Tibial artery (tissue), 4 donors: ENCODE data around the gene SMIM33.
A peak's percentile ranks its signal among the peaks of the same experiment; 100 is the strongest.

ENCODE experiments used
- DNase-seq, 2 donors: peaks; one replicate each; pipeline ENCODE4 v3.0.0-alpha.2; 2019
- H3K27ac ChIP-seq, 2 donors: fragments of 200-600 bp; sonication (generic) in 1 of 2; 1 replicate in 1 of 2; 2 replicates in 1 of 2; pipeline ENCODE4 v1.5.1; 2018 to 2019; ENCODE audit warnings: mild to moderate bottlenecking in 1 of 2
- H3K27me3 ChIP-seq, 2 donors: fragments of 200-600 bp; sonication (generic) in 1 of 2; one replicate each; pipeline versions ENCODE4 v1.5.1 to v1.6.0; 2016 to 2019
- H3K36me3 ChIP-seq, 3 donors: fragments of 200-600 bp; sonication (generic) in 2 of 3; one replicate each; pipeline ENCODE4 v1.5.1; 2016 to 2019; ENCODE audit warnings: mild to moderate bottlenecking in 2 of 3
- H3K4me1 ChIP-seq, 4 donors: fragments of 200-600 bp; sonication (generic) in 2 of 4; 1 replicate in 3 of 4; 2 replicates in 1 of 4; pipeline ENCODE4 v1.5.1; 2016 to 2019
- H3K4me3 ChIP-seq, 2 donors: fragments of 200-600 bp; sonication (generic) in 1 of 2; 1 replicate in 1 of 2; 2 replicates in 1 of 2; pipeline ENCODE4 v1.5.1; 2018 to 2019; ENCODE audit warnings: mild to moderate bottlenecking in 2 of 2
- H3K9me3 ChIP-seq, 3 donors: fragments of 200-600 bp; sonication (generic) in 1 of 3; one replicate each; pipeline ENCODE4 v1.5.1; 2016 to 2019
- intact Hi-C: fragments of 100-400 bp; cut with DNase I; formaldehyde crosslinking; loops from one replicate; pipeline ENCODE4 v1.15.0; 2023; ENCODE audit warnings: low total_unique reads
- TF ChIP-seq, protein P1 (sequence below), 2 experiments: fragments of 200-600 bp in 1 of 2; fragments of 450-650 bp in 1 of 2; IDR thresholded peaks; one replicate each; pipeline ENCODE4 v1.5.1; 2017 to 2019; ENCODE audit warnings: antibody characterized with exemption in 2 of 2, mild to moderate bottlenecking in 1 of 2, moderate library complexity in 1 of 2

The SMIM33 gene

GRCh38 chr5:139445325-139446170 is 25.3 kb upstream of the SMIM33 start:
- TF ChIP-seq, protein P1, sequence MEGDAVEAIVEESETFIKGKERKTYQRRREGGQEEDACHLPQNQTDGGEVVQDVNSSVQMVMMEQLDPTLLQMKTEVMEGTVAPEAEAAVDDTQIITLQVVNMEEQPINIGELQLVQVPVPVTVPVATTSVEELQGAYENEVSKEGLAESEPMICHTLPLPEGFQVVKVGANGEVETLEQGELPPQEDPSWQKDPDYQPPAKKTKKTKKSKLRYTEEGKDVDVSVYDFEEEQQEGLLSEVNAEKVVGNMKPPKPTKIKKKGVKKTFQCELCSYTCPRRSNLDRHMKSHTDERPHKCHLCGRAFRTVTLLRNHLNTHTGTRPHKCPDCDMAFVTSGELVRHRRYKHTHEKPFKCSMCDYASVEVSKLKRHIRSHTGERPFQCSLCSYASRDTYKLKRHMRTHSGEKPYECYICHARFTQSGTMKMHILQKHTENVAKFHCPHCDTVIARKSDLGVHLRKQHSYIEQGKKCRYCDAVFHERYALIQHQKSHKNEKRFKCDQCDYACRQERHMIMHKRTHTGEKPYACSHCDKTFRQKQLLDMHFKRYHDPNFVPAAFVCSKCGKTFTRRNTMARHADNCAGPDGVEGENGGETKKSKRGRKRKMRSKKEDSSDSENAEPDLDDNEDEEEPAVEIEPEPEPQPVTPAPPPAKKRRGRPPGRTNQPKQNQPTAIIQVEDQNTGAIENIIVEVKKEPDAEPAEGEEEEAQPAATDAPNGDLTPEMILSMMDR (IDR thresholded peaks at IDR 0.05) = no peak
- no peak overlapping the region for H3K4me3 ChIP-seq
- intact Hi-C loops = no loop called here
- H3K27me3 ChIP-seq = no peaks in the 10 kb centered on the region
- no peaks in the 10 kb centered on the region for H3K36me3 ChIP-seq
- no peak overlapping the region for H3K27ac ChIP-seq
- DNase-seq = peak; percentile 8 to 19
- H3K9me3 ChIP-seq = no peaks in the 10 kb centered on the region
- peaks cover 0 to under 1% (median 0%) of the 10 kb centered on the region in 4 donors for H3K4me1 ChIP-seq

DNA sequence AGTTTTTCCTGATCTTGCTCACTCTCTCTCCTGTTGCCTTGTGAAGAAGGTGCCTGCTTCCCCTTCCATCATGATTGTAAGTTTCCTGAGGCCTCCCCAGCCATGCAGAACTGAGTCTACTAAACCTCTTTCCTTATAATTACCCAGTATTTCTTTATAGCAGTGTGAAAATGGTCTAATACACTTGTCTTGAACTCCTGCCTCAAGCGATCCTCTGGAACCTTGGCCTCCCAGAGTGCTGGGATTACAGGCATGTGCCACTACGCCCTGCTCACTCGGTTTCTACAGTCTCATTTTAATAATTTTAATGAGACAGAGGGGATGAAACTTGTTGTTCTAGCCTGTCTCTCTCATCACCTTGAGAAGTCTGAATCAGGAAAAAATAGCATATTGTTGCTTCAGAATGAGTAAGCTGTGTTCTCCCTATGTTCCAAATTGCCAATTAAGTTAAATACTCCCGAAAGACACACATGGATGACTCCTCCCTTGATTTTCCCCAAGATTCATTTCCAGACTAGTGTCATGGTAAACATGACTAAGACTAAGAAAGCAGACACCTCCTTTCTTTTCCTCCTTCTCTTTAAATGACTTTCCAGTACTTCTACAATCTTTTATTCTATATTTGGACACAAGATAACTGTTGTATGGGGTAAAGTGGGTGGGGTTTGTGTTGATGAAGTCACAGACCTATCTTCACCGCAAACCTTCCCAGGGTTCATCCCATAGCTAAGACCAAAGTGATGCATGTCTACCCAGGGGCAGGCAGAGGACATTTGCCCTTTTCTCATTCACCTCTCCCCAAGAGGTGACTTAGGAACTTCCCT is 23.6 kb upstream of the SMIM33 start:
- Histone ChIP-seq H3K27me3 (no peaks in the 10 kb centered on the region), H3K4me1 (no peaks in the 10 kb centered on the region), H3K36me3 (no peaks in the 10 kb centered on the region), H3K27ac (no peak overlapping the region), H3K4me3 (no peak overlapping the region), H3K9me3 (no peaks in the 10 kb centered on the region)
- DNase-seq = peak in 1 of 2 donors; percentile 2
- intact Hi-C loops = no loop called here
- TF ChIP-seq, protein P1 (IDR thresholded peaks at IDR 0.05) = no peak

DNA sequence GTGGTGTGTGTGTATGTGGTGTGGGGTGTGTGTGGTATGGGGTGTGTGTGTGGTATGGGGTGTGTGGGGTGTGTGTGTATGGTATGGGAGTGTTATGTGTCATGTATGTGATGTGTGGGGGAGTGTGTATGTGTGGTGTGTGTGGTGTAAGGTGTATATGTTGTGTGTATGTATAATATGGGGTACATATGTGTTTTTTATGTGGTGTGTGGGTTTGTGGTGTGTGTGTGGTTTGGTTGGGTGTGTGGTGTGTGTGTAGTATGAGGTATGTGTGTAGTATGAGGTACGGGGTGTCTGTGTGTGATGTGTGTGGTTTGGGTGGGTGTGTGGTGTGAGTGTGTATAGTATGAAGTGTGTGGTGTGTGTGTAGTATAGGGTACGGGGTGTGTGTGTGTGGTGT is 19.6 kb upstream of the SMIM33 start:
- TF ChIP-seq, protein P1 (IDR thresholded peaks at IDR 0.05) = no peak

DNA sequence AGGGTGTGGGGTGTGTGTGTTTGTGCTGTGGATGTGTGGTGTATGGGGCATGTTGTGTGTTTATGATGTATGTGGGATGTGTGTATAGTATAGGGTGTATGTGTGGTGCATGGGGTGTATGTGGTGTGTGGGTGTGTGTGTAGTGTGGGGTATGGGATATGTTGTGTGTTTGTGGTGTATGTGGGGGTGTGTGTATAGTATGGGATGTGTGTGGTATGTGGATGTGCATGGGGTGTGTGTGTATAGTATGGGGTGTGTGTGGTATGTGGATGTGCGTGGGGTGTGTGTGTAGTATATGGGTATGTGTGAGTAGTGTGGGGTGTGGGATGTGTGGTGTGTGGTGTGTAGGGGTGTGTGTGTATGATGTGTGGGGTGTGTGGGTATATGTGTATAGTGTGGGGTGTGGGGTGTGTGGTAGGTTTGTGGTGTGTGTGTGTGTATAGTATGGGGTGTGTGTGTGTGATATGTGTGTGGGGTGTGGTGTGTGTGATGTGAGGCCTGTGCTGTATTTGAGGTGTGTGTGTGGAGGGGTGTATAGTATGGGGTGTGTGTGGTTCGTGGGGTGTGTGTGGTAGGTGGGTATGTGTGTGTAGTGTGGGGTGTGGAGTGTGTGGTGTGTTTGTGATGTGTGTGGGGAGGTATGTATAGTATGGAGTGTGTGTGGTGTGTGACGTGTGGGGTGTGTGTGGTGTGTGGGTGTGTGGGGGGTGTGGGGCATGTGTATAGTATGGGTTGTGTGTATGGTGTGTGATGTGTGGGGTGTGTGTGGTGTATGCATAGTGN is 18.7 kb upstream of the SMIM33 start:
- Histone ChIP-seq H3K27ac (no peak overlapping the region), H3K4me1 (no peaks in the 10 kb centered on the region), H3K36me3 (no peaks in the 10 kb centered on the region), H3K27me3 (no peaks in the 10 kb centered on the region), H3K4me3 (no peak overlapping the region), H3K9me3 (no peaks in the 10 kb centered on the region)
- peak in 1 of 2 donors; percentile 1 for DNase-seq
- TF ChIP-seq, protein P1 (IDR thresholded peaks at IDR 0.05) = no peak
- intact Hi-C loops = no loop called here

More for the DNA sequence above, 19.6 kb upstream of the SMIM33 start:
- no peak overlapping the region for H3K27ac ChIP-seq
- no peak overlapping the region for H3K4me3 ChIP-seq
- H3K27me3 ChIP-seq = no peaks in the 10 kb centered on the region
- H3K9me3 ChIP-seq = no peaks in the 10 kb centered on the region
- peak in 1 of 2 donors; percentile 9 for DNase-seq
- no peaks in the 10 kb centered on the region for H3K36me3 ChIP-seq
- intact Hi-C loops = no loop called here
- no peaks in the 10 kb centered on the region for H3K4me1 ChIP-seq
